D721Med (cell line): ENCODE measurements around the gene ADD2.

Experiments used
- DNase-seq: peaks from one replicate; pipeline ENCODE4 v3.0.0; 2011; ENCODE audit warnings: low spot score; ENCODE audit not compliant: insufficient read length
- FAIRE-seq: peaks from 2 replicates; lab custom pipeline; 2011; peaks lifted over from hg19 to GRCh38; lab: Jason Lieb, UNC
- CTCF ChIP-seq: IDR thresholded peaks from 2 replicates; pipeline ENCODE4 v1.5.1; 2012; ENCODE audit warnings: mild to moderate bottlenecking, control low read depth; ENCODE audit not compliant: insufficient read depth; ENCODE audit errors: missing control alignments

Gene ADD2

GRCh38 chr2:70720124-70720523 lies 47.9 kb downstream of the ADD2 start:
- FAIRE-seq (no peak), DNase-seq (no peak)
- TF ChIP-seq CTCF, result no peak

GRCh38 chr2:70719231-70719630 lies 48.8 kb downstream of the ADD2 start:
- no peak for TF ChIP-seq CTCF
- DNase-seq (no peak), FAIRE-seq (no peak)

DNA sequence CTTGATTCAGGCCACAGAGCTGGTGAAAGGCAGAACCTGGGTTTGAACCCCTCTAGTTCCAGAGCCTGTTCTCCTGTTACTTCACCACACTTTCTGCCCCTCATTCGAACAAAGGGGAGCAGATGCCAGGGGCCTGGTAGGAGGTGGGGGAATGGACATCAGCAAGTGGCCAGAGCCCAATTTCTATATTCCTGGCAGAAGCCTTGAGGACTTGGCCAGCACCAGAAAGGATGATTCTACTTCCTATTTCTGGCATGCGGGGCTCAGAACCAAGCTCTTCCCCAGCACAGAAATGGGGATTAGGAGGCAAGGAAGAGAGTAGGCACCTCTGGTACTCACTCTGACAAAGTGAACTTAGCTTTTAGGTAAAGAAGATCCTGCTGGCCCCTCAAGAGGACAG lies 49.3 kb downstream of the ADD2 start:
- TF ChIP-seq CTCF, result no peak
- FAIRE-seq, result no peak
- no peak for DNase-seq

DNA sequence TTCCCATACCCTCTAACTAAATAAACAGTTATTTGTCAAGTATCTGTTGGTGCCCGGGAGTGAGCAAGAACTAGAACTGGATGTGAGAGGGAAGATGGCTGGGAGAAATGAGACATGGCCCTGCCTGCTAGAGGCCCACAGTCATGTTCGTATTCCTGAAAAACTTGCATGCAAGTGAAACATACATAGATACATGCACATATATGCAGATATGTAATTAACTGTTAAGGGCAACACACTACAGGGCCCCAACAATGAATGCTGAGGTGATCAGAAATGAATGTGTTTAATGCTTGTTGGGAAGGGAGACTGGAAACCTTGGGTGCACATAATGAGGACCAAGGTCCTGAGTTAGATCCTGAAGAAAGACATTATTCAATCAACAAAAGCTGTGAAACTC lies 49.8 kb downstream of the ADD2 start:
- no peak for DNase-seq
- FAIRE-seq, result no peak
- TF ChIP-seq CTCF, result no peak

GRCh38 chr2:70717431-70718038 lies 50.5 kb downstream of the ADD2 start:
- DNase-seq (no peak), FAIRE-seq (no peak)
- TF ChIP-seq CTCF, result no peak

DNA sequence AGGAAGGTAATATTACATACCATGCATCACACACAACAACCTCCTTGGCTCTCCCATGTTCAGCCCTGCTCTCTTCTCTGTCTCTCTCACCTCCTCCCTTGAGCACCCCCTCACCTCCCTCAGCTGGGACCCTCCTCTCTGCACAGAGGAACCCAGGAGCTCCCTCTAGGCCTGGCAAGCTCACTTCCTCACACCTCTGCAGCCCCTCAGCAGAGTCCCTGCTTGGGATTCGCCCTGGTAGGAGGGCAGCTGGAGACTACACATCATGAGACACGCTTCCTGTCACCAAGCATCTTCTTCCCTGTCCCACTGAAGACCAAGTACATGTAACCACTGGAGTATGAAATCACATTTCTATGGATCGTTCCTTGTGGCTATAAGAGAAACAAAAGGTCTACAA lies 51.0 kb downstream of the ADD2 start:
- TF ChIP-seq CTCF, result no peak
- no peak for DNase-seq
- no peak for FAIRE-seq

- FAIRE-seq (no peak), DNase-seq (no peak)
- TF ChIP-seq CTCF, result no peak
Measured at GRCh38 chr2:70716131-70716743, 51.8 kb downstream of the ADD2 start.
